OCI-LY1 (cell line): ENCODE results near the gene CLDN3.
"Not testable (repeated sequence)": the region's sequence is repeated elsewhere in the genome, so short reads cannot be mapped to it uniquely, and the experiment has no call there.

ENCODE experiments used
- H2AFZ ChIP-seq: fragments of 200-600 bp; sonication (generic), shearing (Covaris generic); 2 replicates; pipeline ENCODE4 v1.6.0; 2014; ENCODE audit warnings: antibody characterized with exemption, mild to moderate bottlenecking, low read length
- H3F3A ChIP-seq: fragments of 200-600 bp; sonication (generic), shearing (Covaris generic); 2 replicates; pipeline ENCODE4 v1.6.0; 2014; ENCODE audit warnings: mild to moderate bottlenecking, antibody characterized with exemption, low read length, moderate library complexity; ENCODE audit not compliant: insufficient read depth
- H3K27ac ChIP-seq: fragments of 200-600 bp; sonication (generic); 2 replicates; pipeline ENCODE4 v1.5.1; 2014; ENCODE audit warnings: low read length, mixed run types, mild to moderate bottlenecking, low read depth; ENCODE audit not compliant: poor library complexity, severe bottlenecking
- H3K27me3 ChIP-seq: fragments of 200-600 bp; sonication (generic); 2 replicates; pipeline ENCODE4 v1.6.0; 2014; ENCODE audit warnings: antibody characterized with exemption, mild to moderate bottlenecking, low read length, moderate library complexity; ENCODE audit not compliant: insufficient read depth
- H3K36me3 ChIP-seq: fragments of 200-600 bp; sonication (generic); 2 replicates; pipeline ENCODE4 v1.6.1; 2014; ENCODE audit warnings: mild to moderate bottlenecking, antibody characterized with exemption, low read length, moderate library complexity, mixed read lengths; ENCODE audit not compliant: insufficient read depth
- H3K4me1 ChIP-seq: fragments of 200-600 bp; sonication (generic); 2 replicates; pipeline ENCODE4 v1.5.1; 2014; ENCODE audit warnings: mild to moderate bottlenecking, low read length, moderate library complexity; ENCODE audit not compliant: insufficient read depth, severe bottlenecking
- H3K4me2 ChIP-seq: fragments of 200-600 bp; sonication (generic), shearing (Covaris generic); 2 replicates; pipeline ENCODE4 v1.6.1; 2014; ENCODE audit warnings: low read length
- H3K4me3 ChIP-seq: fragments of 200-600 bp; sonication (generic); 2 replicates; pipeline ENCODE4 v1.5.1; 2014; ENCODE audit warnings: low read length, low read depth, mild to moderate bottlenecking, mixed read lengths; ENCODE audit not compliant: poor library complexity, severe bottlenecking
- H3K79me2 ChIP-seq: fragments of 200-600 bp; shearing (Covaris generic); 2 replicates; pipeline ENCODE4 v1.6.1; 2016; ENCODE audit warnings: mixed run types, low read length, mixed read lengths; ENCODE audit not compliant: insufficient read depth
- H3K9ac ChIP-seq: fragments of 200-600 bp; sonication (generic), shearing (Covaris generic); 2 replicates; pipeline ENCODE4 v1.6.1; 2014; ENCODE audit warnings: mild to moderate bottlenecking, low read length, mixed read lengths
- H3K9me2 ChIP-seq: fragments of 200-600 bp; sonication (generic), shearing (Covaris generic); 2 replicates; pipeline ENCODE4 v1.6.1; 2014; ENCODE audit warnings: low read depth, mild to moderate bottlenecking, low read length, mixed read lengths
- H3K9me3 ChIP-seq: fragments of 200-600 bp; shearing (Covaris generic); 2 replicates; pipeline ENCODE4 v1.6.1; 2014; ENCODE audit warnings: low read length, mixed read lengths
- H4K20me1 ChIP-seq: fragments of 200-600 bp; sonication (generic), shearing (Covaris generic); 2 replicates; pipeline ENCODE4 v1.6.0; 2016; ENCODE audit warnings: mild to moderate bottlenecking, low read length; ENCODE audit not compliant: insufficient read depth
- EZH2 ChIP-seq: fragments of 200-600 bp; sonication (generic), shearing (Covaris generic); IDR thresholded peaks from 2 replicates; pipeline ENCODE4 v1.8.0; 2017; ENCODE audit warnings: borderline replicate concordance, mixed run types, mild to moderate bottlenecking, antibody characterized with exemption, low read length, moderate library complexity, mixed read lengths
- TF ChIP-seq, protein P1 (sequence below): fragments of 200-600 bp; sonication (generic), shearing (Covaris generic); IDR thresholded peaks from 2 replicates; pipeline ENCODE4 v1.5.1; 2017; ENCODE audit warnings: mild to moderate bottlenecking, antibody characterized with exemption, low read length, moderate library complexity, mixed read lengths

The CLDN3 gene

DNA sequence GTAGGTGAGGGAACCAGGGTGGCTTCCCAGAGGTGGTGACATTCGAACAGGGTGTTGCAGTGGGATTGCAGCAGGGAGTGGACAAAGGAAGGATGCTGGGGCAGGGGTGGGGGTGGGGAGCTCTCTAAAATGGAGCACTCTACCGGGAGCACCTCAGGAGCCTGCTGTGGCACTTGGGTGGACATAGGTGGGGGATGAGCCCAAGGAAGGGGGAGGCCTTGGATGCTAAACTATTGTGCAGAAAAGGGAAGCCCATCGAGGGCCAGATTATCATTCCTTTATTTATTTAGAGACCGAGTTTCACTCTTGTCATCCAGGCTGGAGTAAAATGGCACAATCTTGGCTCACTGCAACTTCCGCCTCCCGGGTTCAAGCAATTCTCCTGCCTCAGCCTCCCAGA, 47.3 kb downstream of the CLDN3 start:
- Histone ChIP-seq H3K9ac (no peak overlapping the region), H3K4me3 (no peak overlapping the region), H3K4me1 (peaks cover 18% of the 10 kb centered on the region), H4K20me1 (no peaks in the 10 kb centered on the region), H3K36me3 (no peaks in the 10 kb centered on the region), H3K27ac (no peak overlapping the region), H3K9me2 (no peaks in the 10 kb centered on the region), H3K79me2 (no peaks in the 10 kb centered on the region), H2AFZ (no peak overlapping the region), H3K9me3 (no peaks in the 10 kb centered on the region), H3F3A (no peaks in the 10 kb centered on the region), H3K27me3 (0 out of 2 replicates have a peak, but pooled peaks cover 5% of the 10 kb centered on the region), H3K4me2 (no peak overlapping the region)
- TF ChIP-seq, protein P1, sequence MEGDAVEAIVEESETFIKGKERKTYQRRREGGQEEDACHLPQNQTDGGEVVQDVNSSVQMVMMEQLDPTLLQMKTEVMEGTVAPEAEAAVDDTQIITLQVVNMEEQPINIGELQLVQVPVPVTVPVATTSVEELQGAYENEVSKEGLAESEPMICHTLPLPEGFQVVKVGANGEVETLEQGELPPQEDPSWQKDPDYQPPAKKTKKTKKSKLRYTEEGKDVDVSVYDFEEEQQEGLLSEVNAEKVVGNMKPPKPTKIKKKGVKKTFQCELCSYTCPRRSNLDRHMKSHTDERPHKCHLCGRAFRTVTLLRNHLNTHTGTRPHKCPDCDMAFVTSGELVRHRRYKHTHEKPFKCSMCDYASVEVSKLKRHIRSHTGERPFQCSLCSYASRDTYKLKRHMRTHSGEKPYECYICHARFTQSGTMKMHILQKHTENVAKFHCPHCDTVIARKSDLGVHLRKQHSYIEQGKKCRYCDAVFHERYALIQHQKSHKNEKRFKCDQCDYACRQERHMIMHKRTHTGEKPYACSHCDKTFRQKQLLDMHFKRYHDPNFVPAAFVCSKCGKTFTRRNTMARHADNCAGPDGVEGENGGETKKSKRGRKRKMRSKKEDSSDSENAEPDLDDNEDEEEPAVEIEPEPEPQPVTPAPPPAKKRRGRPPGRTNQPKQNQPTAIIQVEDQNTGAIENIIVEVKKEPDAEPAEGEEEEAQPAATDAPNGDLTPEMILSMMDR = no peak

DNA sequence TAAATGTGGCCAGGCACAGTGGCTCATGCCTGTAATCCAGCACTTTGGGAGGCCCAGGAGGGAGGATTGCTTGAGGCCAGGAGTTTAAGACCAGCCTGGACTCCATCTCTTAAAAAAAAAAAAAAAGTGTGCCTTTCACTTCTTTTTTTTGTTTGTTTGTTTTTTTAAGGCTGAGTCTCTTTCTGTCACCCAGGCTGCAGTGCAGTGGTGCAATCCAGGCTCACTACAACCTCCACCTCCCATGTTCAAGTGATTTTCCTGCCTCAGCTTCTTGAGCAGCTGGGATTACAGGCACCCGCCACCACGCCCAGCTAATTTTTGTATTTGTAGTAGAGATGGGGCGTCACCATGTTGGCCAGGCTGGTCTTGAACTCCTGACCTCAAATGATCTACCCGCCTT, 47.9 kb downstream of the CLDN3 start:
- peaks cover 19% of the 10 kb centered on the region for H3K4me1 ChIP-seq
- not testable (repeated sequence) for H3K27ac ChIP-seq, H3K79me2 ChIP-seq, H2AFZ ChIP-seq, H3K4me3 ChIP-seq, H3K4me2 ChIP-seq, H4K20me1 ChIP-seq, H3K9me3 ChIP-seq, H3F3A ChIP-seq, H3K27me3 ChIP-seq, H3K9ac ChIP-seq, H3K9me2 ChIP-seq, H3K36me3 ChIP-seq

DNA sequence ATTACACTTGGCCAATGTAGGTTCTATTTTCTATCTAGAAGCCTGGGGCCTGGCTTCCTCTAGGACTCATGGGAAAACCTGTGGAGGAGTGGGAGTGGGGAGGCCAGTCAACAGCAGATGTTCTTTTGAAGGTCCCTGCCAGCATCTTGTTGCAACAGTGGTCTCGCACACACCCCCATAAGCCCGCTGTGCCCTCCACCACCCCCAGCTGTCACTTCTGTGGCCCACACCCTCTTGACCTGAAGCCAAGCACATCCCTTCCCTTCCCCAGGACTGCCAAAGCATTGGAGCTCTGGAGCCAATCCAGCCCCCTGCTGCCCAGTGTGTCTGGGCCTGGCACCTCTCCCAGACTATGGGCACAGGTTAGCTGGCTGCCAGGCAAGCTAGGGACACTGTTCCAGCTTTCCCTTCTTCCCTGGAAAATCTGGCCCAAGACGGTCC, 48.7 kb downstream of the CLDN3 start:
- Histone ChIP-seq H3K4me1 (peaks cover 19% of the 10 kb centered on the region), H4K20me1 (no peaks in the 10 kb centered on the region), H3K36me3 (no peaks in the 10 kb centered on the region), H3K4me3 (no peak overlapping the region), H3K27me3 (0 out of 2 replicates have a peak, but pooled peaks cover 5% of the 10 kb centered on the region), H3K27ac (no peak overlapping the region), H3K79me2 (no peaks in the 10 kb centered on the region), H3K9me2 (no peaks in the 10 kb centered on the region), H3K4me2 (no peak overlapping the region), H3K9me3 (no peaks in the 10 kb centered on the region), H3K9ac (no peak overlapping the region), H2AFZ (no peak overlapping the region), H3F3A (no peaks in the 10 kb centered on the region)
- TF ChIP-seq EZH2 = no peak
- TF ChIP-seq, protein P1 = no peak

DNA sequence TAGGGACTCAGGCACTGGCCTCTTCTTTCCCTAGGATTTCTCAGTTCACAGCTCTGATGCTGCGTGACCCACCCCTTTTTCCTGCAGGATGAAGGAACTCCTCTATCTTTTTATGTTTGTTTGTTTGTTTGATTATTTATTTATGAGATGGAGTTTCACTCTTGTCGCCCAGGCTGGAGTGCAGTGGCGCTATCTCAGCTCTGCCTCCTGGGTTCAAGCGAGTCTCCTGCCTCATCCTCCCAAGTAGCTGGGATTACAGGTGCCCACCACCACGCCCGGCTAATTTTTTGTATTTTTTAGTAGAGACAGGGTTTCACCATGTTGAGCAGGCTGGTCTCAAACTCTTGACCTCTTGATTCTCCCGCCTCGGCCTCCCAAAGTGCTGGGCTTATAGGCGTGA, 49.6 kb downstream of the CLDN3 start:
- H3K9me3 ChIP-seq, H3K4me3 ChIP-seq, H2AFZ ChIP-seq, H3K27me3 ChIP-seq, H3K4me2 ChIP-seq, H3K9me2 ChIP-seq, H3K36me3 ChIP-seq, H4K20me1 ChIP-seq, H3K9ac ChIP-seq, H3F3A ChIP-seq, H3K27ac ChIP-seq, H3K79me2 ChIP-seq: not testable (repeated sequence)
- peaks cover 19% of the 10 kb centered on the region for H3K4me1 ChIP-seq
